HEK293 (cell line): Measurements from ENCODE around the gene FYB1.

Source experiments
- CTCF ChIA-PET: fragments of 350-600 bp; formaldehyde crosslinking; extraction: SDS; loops from one replicate; lab custom pipeline; 2021; ENCODE audit warnings: antibody characterized with exemption; lab: Yijun Ruan, JAX
- POLR2A ChIA-PET: fragments of 300-600 bp; formaldehyde crosslinking; extraction: SDS; loops from one replicate; lab custom pipeline; 2020; ENCODE audit warnings: antibody characterized with exemption, inconsistent platforms; lab: Yijun Ruan, JAX
- H3K27ac ChIP-seq: fragments of 200-500 bp; sonication (Bioruptor generic); 2 replicates; pipeline ENCODE4 v1.5.1; 2014; ENCODE audit warnings: low read depth, low read length, control low read depth, inconsistent platforms; ENCODE audit errors: extremely low read depth
- H3K36me3 ChIP-seq, 2 experiments: fragments of 200-500 bp in 1 of 2; sonication (Bioruptor generic) in 1 of 2; 1 replicate in 1 of 2; 2 replicates in 1 of 2; pipeline ENCODE4 v1.5.1; 2014 to 2017; ENCODE audit warnings: inconsistent platforms in 2 of 2, low read length in 2 of 2; ENCODE audit not compliant: control insufficient read depth in 2 of 2, insufficient read depth in 1 of 2
- H3K4me1 ChIP-seq: fragments of 200-500 bp; sonication (Bioruptor generic); 2 replicates; pipeline ENCODE4 v1.5.1; 2014; ENCODE audit warnings: mild to moderate bottlenecking, low read length, inconsistent platforms; ENCODE audit not compliant: control insufficient read depth, insufficient read depth
- H3K4me3 ChIP-seq: 2 replicates; pipeline ENCODE4 v1.5.1; 2011; ENCODE audit warnings: low read depth, mild to moderate bottlenecking, control low read depth, low read length, moderate library complexity
- H3K9me3 ChIP-seq: fragments of 200-500 bp; sonication (Bioruptor generic); 2 replicates; pipeline ENCODE4 v1.5.1; 2014; ENCODE audit warnings: low read depth, low read length, inconsistent platforms; ENCODE audit not compliant: control insufficient read depth, insufficient read depth
- KLF1 ChIP-seq: fragments of 450-650 bp; formaldehyde crosslinking; IDR thresholded peaks from 2 replicates; pipeline ENCODE4 v1.5.1; 2016; ENCODE audit warnings: missing biosample characterization, missing genetic modification characterization
- KLF10 ChIP-seq: fragments of 450-650 bp; IDR thresholded peaks from 2 replicates; pipeline ENCODE4 v1.5.1; 2018; ENCODE audit warnings: missing biosample characterization, mild to moderate bottlenecking, missing genetic modification characterization
- KLF7 ChIP-seq: fragments of 450-650 bp; formaldehyde crosslinking; IDR thresholded peaks from 2 replicates; pipeline ENCODE4 v1.5.1; 2016; ENCODE audit warnings: missing biosample characterization, missing genetic modification characterization, borderline replicate concordance
- TSHZ1 ChIP-seq: fragments of 450-650 bp; formaldehyde crosslinking; IDR thresholded peaks from 2 replicates; pipeline ENCODE4 v1.5.1; 2016; ENCODE audit warnings: missing biosample characterization, missing genetic modification characterization, borderline replicate concordance
- ZFP37 ChIP-seq: fragments of 450-650 bp; formaldehyde crosslinking; IDR thresholded peaks from 2 replicates; pipeline ENCODE4 v1.5.1; 2016; ENCODE audit warnings: missing biosample characterization, missing genetic modification characterization
- ZNF138 ChIP-seq: fragments of 450-650 bp; formaldehyde crosslinking; IDR thresholded peaks from 2 replicates; pipeline ENCODE4 v1.5.1; 2016; ENCODE audit warnings: missing biosample characterization, missing genetic modification characterization, borderline replicate concordance
- ZNF148 ChIP-seq: fragments of 450-650 bp; formaldehyde crosslinking; IDR thresholded peaks from 2 replicates; pipeline ENCODE4 v1.5.0; 2017; ENCODE audit warnings: missing biosample characterization, missing genetic modification characterization, borderline replicate concordance
- ZNF394 ChIP-seq: fragments of 450-650 bp; formaldehyde crosslinking; IDR thresholded peaks from 2 replicates; pipeline ENCODE4 v1.5.1; 2016; ENCODE audit warnings: missing biosample characterization, missing genetic modification characterization, mild to moderate bottlenecking, moderate library complexity, borderline replicate concordance
- ZNF521 ChIP-seq: fragments of 450-650 bp; formaldehyde crosslinking; IDR thresholded peaks from 2 replicates; pipeline ENCODE4 v1.5.1; 2017; ENCODE audit warnings: missing biosample characterization, mild to moderate bottlenecking, missing genetic modification characterization
- ZNF610 ChIP-seq: fragments of 450-650 bp; formaldehyde crosslinking; IDR thresholded peaks from 2 replicates; pipeline ENCODE4 v1.5.1; 2016; ENCODE audit warnings: missing biosample characterization, missing genetic modification characterization, borderline replicate concordance
- ZNF645 ChIP-seq: fragments of 450-650 bp; formaldehyde crosslinking; IDR thresholded peaks from 2 replicates; pipeline ENCODE4; 2016; ENCODE audit warnings: missing biosample characterization, missing genetic modification characterization
- ZNF707 ChIP-seq: fragments of 450-650 bp; formaldehyde crosslinking; IDR thresholded peaks from 2 replicates; pipeline ENCODE4 v1.5.1; 2016; ENCODE audit warnings: missing biosample characterization, missing genetic modification characterization
- ZSCAN5A ChIP-seq: fragments of 450-650 bp; formaldehyde crosslinking; IDR thresholded peaks from 2 replicates; pipeline ENCODE4 v1.5.1; 2016; ENCODE audit warnings: missing biosample characterization, missing genetic modification characterization
- TF ChIP-seq, protein P1 (sequence below): fragments of 450-650 bp; formaldehyde crosslinking; IDR thresholded peaks from 2 replicates; pipeline ENCODE4 v1.5.1; 2016; ENCODE audit warnings: missing biosample characterization, missing genetic modification characterization
- TF ChIP-seq, protein P2 (sequence below): fragments of 450-650 bp; IDR thresholded peaks from 2 replicates; pipeline ENCODE4 v1.5.1; 2018; ENCODE audit warnings: missing biosample characterization, mild to moderate bottlenecking, missing genetic modification characterization

The FYB1 gene

GRCh38 chr5:39132128-39132447 is 87.3 kb downstream of the FYB1 start:
- CTCF ChIA-PET = interaction anchor here (1.3 kb wide), 1 partner anchor 11 kb away, joined by 3 read pairs; no protein-coding TSS in a partner anchor
- Histone ChIP-seq H3K4me1 (no peaks in the 10 kb centered on the region), H3K9me3 (no peaks in the 10 kb centered on the region), H3K36me3 (no peaks in the 10 kb centered on the region), H3K27ac (no peak overlapping the region), H3K4me3 (no peak overlapping the region)
- POLR2A ChIA-PET = no interaction called here
- TF ChIP-seq ZNF645 (tag by site-specific recombination) = no peak
- no peak for TF ChIP-seq KLF10 (tag by site-specific recombination)
- TF ChIP-seq, protein P1, sequence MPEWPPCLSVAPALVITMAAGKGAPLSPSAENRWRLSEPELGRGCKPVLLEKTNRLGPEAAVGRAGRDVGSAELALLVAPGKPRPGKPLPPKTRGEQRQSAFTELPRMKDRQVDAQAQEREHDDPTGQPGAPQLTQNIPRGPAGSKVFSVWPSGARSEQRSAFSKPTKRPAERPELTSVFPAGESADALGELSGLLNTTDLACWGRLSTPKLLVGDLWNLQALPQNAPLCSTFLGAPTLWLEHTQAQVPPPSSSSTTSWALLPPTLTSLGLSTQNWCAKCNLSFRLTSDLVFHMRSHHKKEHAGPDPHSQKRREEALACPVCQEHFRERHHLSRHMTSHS (tag by site-specific recombination) = no peak
- no peak for TF ChIP-seq KLF1 (tag by site-specific recombination)
- no peak for TF ChIP-seq TSHZ1 (tag by site-specific recombination)
- no peak for TF ChIP-seq ZFP37
- TF ChIP-seq ZNF394 (tag by site-specific recombination) = no peak
- TF ChIP-seq KLF7 = no peak
- TF ChIP-seq ZNF521 (tag by site-specific recombination) = no peak
- no peak for TF ChIP-seq ZNF138 (tag by site-specific recombination)
- TF ChIP-seq ZNF148 (tag by site-specific recombination) = no peak
- TF ChIP-seq ZNF610 (tag by site-specific recombination) = no peak
- TF ChIP-seq ZNF707 (tag by site-specific recombination) = no peak
- TF ChIP-seq ZSCAN5A = no peak
- TF ChIP-seq, protein P2, sequence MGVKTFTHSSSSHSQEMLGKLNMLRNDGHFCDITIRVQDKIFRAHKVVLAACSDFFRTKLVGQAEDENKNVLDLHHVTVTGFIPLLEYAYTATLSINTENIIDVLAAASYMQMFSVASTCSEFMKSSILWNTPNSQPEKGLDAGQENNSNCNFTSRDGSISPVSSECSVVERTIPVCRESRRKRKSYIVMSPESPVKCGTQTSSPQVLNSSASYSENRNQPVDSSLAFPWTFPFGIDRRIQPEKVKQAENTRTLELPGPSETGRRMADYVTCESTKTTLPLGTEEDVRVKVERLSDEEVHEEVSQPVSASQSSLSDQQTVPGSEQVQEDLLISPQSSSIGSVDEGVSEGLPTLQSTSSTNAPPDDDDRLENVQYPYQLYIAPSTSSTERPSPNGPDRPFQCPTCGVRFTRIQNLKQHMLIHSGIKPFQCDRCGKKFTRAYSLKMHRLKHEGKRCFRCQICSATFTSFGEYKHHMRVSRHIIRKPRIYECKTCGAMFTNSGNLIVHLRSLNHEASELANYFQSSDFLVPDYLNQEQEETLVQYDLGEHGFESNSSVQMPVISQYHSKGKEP (tag by site-specific recombination) = no peak
